Hematopoietic multipotent progenitor cell (in vitro differentiated cells): ENCODE measurements around the gene GLCE. TPM values are rescaled to one million over a fixed set of nuclear protein-coding genes. Genes with fewer than 3 reads are reported as not detected.

Experiments
- DNase-seq, 3 donors: peaks; one replicate each; pipeline ENCODE4 v3.0.0-alpha.2; 2011 to 2015; ENCODE audit warnings: low read depth in 2 of 3, low spot score in 2 of 3
- total RNA-seq: library from RNA; depleted of rRNA; stranded (reverse); fragments of >200 nt; gene quantifications from one replicate; pipeline ENCODE4 v1.2.3, GENCODE V29; 2012

GLCE gene
- total RNA-seq, 1 donor = 7.3 TPM

DNA sequence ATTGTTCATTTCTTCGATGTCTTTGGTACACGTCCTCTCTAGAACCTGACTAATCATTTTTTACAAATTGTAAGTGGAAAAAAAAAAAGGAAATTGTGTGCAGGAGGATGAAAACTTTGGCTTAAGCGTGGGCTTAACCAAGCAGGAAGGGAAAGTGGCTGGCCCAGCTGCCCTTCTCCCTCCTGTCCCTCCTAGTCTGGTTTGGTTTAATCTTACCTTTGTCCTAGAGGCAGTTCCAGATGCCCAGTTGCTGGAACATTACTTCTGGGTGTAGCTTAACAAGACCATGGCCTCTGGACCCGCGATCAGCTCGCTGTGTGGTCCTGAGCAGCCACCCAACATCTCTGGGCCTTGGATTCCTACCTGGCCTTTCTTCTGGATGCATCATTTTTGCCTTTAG is 153.7 kb downstream of the GLCE start:
- DNase-seq = no peak

DNA sequence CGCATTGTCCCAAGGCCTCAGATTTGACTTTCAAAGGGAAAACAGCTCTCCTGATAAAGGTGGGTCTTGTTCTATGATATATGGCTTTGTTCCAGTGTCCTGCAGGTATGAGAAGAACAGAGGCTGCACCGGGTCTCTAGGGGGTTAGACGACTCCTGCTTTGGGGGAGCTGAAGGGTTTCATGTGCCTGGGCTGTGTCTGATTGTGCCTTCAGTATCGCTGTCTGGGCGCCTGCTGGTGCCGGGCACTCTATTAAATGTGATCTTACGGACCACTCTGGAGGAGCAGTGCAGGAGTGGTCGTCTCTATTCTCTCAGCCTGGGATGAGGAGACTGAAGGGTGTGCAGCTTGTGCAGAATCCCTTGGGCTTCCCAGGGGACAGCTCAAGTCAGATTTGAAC is 154.3 kb downstream of the GLCE start:
- DNase-seq = no peak

DNA sequence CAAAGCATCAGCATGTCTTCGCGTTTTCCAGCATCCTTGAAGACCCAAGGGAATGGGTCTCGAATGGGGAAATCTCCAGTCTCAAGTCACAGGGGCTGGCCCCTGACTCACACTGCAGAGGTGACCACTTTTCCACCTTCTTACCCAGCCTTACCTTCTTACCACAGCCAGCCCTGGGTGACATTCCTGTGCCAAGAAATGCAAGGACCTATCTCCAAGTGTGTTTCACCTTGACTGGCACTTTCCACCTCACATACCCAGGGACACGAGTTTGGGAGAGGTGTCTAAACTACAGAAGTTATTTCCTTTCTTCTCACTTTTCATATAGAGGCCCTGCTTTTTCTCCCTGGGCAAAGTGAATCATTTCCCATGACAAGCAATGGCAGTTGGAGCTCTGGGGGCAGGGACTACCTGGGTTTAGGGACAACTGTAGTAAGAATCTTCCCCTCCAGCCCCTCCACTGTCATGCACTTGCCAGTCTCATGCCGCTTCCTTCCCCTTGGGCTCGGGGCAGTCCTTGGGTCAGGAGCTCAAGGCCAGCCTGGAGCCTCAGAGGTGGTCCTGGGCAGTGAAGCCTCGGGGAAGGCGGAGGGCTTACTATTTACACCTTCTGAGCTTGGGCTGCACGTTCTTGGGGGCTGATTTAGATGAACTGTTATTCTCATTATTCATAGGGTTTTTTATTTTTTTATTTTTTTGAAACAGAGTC is 155.1 kb downstream of the GLCE start:
- no peak for DNase-seq

DNA sequence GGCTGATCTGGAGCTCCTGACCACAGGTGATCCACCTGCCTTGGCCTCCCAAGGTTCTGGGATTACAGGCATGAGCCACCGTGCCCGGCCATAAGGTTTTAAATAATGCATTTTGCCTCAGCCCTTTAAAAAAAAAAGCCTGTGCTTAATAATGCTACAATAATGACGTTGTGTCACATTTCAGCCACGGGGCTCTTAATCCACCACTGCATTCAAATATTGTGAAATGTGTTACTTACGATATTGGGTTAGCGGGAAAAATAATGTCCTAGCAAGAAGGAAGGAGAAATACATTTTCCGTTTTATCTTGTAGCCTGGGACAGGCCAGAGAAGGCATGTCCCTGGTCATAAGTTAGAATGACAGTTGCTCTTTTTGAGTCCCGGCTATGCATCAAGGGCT is 155.9 kb downstream of the GLCE start:
- DNase-seq = no peak

DNA sequence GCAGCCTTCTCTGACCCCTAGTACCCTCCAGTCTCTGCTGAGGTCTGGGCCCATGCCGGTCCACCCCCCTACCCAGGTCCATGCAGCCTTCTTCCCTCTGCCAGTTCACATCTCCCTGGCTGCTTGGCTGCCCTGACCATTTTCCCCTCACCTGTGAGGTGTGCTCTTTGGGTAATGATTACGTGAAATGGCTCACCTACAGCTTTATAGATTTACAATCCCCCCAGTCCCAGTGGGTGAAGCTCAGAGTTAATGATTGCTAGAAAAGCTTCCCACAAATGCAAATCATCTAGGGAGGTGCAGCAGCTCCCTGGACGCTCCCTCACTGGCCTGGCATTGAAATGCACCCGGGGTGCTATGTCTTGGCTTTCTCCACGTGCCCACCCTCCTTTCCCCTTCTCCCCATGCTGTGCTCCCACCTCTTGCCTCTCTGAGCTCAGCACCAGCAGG is 157.0 kb downstream of the GLCE start:
- DNase-seq = no peak

DNA sequence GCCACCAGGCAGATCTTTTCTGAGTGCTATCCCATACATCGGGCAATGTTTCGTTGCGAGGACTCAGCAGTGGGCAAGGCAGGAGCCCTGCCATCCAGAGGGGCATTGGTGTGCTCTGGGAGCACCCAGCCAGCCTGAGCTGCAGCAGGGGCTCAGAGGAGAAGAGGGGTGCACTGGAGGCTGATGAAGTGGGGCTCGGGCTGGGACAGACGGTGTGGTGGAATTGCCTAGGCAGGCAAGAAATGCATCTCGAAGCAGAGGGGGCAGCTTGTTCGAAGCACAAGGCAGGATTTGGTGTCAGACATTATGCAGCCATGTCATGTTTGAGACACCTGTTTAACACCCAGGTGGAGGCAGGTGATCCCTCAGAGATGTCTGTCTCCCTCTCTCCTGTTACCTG is 157.6 kb downstream of the GLCE start:
- DNase-seq = no peak

DNA sequence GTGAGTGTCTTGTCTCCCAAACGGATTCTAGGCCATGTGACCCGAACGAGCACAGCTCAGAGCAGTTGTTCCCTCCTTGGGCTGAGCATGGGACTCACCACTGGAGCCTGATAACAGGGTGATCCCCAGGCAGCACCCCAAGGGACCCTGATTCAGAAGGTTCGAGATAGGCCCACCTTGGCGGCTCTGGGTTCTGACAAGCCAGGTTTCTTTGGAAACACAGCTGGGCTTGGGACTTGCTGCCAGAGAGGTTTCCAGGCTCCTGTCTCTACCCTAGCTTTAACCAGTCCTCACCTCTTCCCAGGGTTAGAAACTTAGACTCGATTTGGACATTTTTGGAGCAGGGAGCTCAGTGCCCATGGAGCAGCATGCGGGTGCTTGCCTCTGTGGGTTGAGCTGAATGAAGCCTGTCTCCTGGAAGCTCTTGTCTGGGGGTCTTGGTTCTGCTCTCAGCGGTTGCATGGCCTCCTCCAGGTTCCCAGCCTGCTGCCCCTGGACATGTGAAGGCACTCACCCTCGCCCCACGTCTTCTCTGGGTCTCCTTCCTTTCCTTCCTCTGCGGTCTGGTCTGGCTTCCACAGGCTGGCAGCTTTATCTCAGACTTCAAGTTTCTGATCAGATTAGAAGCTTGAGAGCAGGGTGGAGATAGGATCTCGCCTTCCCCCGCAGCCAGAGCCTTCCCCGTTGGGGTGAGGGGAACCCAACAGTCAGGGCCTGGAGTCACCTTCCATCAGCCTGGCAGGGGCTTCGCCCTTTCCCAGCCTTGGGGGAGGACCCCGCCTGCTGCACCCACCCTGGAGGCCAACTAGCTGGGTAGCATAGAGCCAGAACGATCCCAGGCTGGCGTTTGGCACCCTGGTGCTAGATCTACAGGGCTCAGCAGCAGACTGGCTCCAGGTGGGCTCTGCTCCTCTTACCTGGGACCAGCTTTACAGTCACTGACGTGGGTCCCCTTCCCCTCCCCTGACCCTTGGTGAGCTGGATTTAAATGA is 159.2 kb downstream of the GLCE start:
- peak in 1 of 3 donors; percentile 28 for DNase-seq

DNA sequence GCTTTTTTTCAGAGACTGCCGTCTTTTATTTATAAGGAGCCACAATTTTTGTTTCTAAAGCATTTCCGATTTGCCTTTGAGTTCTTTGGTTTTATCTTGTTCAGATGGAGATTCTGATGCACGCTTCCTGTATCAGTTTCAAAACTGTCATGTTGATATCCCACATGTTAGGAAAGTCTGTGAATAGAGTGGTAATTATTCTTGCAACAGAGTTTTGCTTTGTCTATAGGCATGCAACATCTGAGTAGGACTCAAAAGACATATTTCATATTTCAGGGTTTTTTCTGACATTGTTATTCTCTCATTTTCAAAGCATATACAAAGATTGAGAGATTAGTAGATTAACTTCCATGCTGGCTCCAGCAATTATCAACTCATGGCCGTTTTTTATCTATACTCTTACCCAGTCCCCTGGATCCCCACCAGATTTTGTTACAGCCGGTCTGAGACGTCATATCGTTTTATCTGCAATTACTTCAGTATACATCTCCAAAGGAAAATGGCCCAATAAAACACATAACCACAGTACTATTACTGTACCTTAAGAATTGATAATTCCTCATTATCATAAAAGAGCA is 160.6 kb downstream of the GLCE start:
- no peak for DNase-seq

Other genes starting within 250 kb of the GLCE start
- 0.81 TPM for gene SPESP1, start 230.1 kb upstream of the GLCE start, total RNA-seq
- under 0.01 TPM for gene NOX5, start 145.9 kb upstream of the GLCE start, total RNA-seq
- gene PAQR5, start 138.3 kb downstream of the GLCE start, total RNA-seq = 0.27 TPM